Measurements from ENCODE around the gene DNAJC22. TPM values are rescaled to one million over a fixed set of nuclear protein-coding genes. Genes with fewer than 3 reads are reported as not detected.
"Not testable (repeated sequence)": the region's sequence is repeated elsewhere in the genome, so short reads cannot be mapped to it uniquely, and the experiment has no call there.

Gene DNAJC22
- total and polyA plus RNA-seq, 4 donors = 0.24 to 1.7 (median 0.89) TPM

GRCh38 chr12:49370539-49370938 lies 23.9 kb downstream of the DNAJC22 start:
- 92 to 99% methylated on average over 6 of the region's 6 CpGs for WGBS, 2 donors
- Histone ChIP-seq H3K4me3 (no peak overlapping the region), H3K9me3 (ENCODE audit: control insufficient read depth in 4 of 4, insufficient read depth in 3 of 4, low read length in 3 of 4) (no peaks in the 10 kb centered on the region), H3K9ac (ENCODE audit: insufficient read depth in 1 of 2, low read length in 2 of 2) (no peak overlapping the region), H3K36me3 (ENCODE audit: control insufficient read depth in 4 of 4, insufficient read depth in 4 of 4, low read length in 4 of 4) (peaks cover 0 to 5% (median 2%) of the 10 kb centered on the region in 4 donors), H3K27me3 (ENCODE audit: control insufficient read depth in 3 of 3, insufficient read depth in 3 of 3, low read length in 2 of 3) (no peaks in the 10 kb centered on the region), H3K27ac (ENCODE audit: low read depth in 1 of 2, low read length in 1 of 2) (no peak overlapping the region), H3K4me1 (ENCODE audit: control insufficient read depth in 5 of 5, insufficient read depth in 5 of 5, low read length in 5 of 5) (peaks cover 0 to 19% (median 5%) of the 10 kb centered on the region in 5 donors)
- no peak for TF ChIP-seq CTCF (IDR thresholded peaks at IDR 0.05; ENCODE audit: control extremely low read depth, extremely low read depth)
- no peak for ATAC-seq (ENCODE audit: insufficient read depth, low FRiP score)
- no peak for DNase-seq

DNA sequence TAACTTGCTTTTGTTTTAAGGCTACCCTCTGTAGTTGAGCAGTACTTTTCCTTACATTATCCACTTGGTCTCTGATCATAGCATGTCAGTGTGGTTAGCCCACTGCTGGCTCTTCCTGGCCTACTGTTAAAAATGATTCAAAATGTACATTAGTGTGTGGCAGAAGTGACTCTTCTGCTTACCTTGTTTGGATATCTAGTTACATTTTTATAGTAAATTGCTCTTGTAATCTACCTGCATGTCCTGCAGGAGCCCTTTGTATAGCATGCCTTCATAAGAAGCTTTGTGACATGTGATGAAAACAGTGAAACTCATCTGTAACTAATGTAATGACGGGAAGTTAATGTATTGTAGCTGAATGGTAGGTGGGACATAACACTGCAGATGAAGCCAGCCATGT lies 28.7 kb downstream of the DNAJC22 start:
- WGBS, 2 donors = 92 to 96% methylated on average over 1 of the region's 1 CpG

DNA sequence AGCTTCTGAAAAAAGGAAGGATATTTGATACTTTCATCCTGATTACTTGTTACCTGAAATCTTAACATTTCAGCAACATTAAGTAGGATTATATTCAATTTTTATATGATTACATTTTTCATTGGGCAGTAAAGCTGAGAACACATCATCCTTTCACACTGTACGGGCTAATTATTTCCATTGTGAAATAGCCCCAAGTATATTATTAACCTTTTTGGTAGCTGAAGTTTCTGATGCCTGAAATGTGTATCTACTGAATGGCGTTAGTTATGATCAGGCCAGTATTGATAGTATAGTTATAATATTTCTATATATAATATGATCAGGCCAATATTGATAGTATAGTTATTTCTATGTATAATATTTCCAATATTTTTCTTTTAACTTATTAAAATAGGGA lies 30.7 kb downstream of the DNAJC22 start:
- Histone ChIP-seq H3K9ac (ENCODE audit: insufficient read depth in 1 of 2, low read length in 2 of 2) (no peak overlapping the region), H3K27me3 (ENCODE audit: control insufficient read depth in 3 of 3, insufficient read depth in 3 of 3, low read length in 2 of 3) (no peaks in the 10 kb centered on the region), H3K36me3 (ENCODE audit: control insufficient read depth in 4 of 4, insufficient read depth in 4 of 4, low read length in 4 of 4) (peaks cover 0 to 5% (median 2%) of the 10 kb centered on the region in 4 donors), H3K4me3 (no peak overlapping the region), H3K9me3 (ENCODE audit: control insufficient read depth in 4 of 4, insufficient read depth in 3 of 4, low read length in 3 of 4) (no peaks in the 10 kb centered on the region), H3K4me1 (ENCODE audit: control insufficient read depth in 5 of 5, insufficient read depth in 5 of 5, low read length in 5 of 5) (no peaks in the 10 kb centered on the region), H3K27ac (ENCODE audit: low read depth in 1 of 2, low read length in 1 of 2) (no peak overlapping the region)
- WGBS, 2 donors = 78 to 84% methylated on average over 2 of the region's 2 CpGs
- no peak for TF ChIP-seq CTCF (IDR thresholded peaks at IDR 0.05; ENCODE audit: control extremely low read depth, extremely low read depth)
- ATAC-seq (ENCODE audit: insufficient read depth, low FRiP score) (no peak), DNase-seq (no peak)

More for the DNA sequence above, 28.7 kb downstream of the DNAJC22 start:
- H3K4me3 ChIP-seq = no peak overlapping the region
- no peaks in the 10 kb centered on the region for H3K27me3 ChIP-seq (ENCODE audit: control insufficient read depth in 3 of 3, insufficient read depth in 3 of 3, low read length in 2 of 3)
- TF ChIP-seq CTCF (IDR thresholded peaks at IDR 0.05; ENCODE audit: control extremely low read depth, extremely low read depth) = no peak
- no peaks in the 10 kb centered on the region for H3K4me1 ChIP-seq (ENCODE audit: control insufficient read depth in 5 of 5, insufficient read depth in 5 of 5, low read length in 5 of 5)
- no peak overlapping the region for H3K9ac ChIP-seq (ENCODE audit: insufficient read depth in 1 of 2, low read length in 2 of 2)
- no peaks in the 10 kb centered on the region for H3K9me3 ChIP-seq (ENCODE audit: control insufficient read depth in 4 of 4, insufficient read depth in 3 of 4, low read length in 3 of 4)
- H3K27ac ChIP-seq (ENCODE audit: low read depth in 1 of 2, low read length in 1 of 2) = no peak overlapping the region
- ATAC-seq (ENCODE audit: insufficient read depth, low FRiP score) (no peak), DNase-seq (no peak)
- H3K36me3 ChIP-seq (ENCODE audit: control insufficient read depth in 4 of 4, insufficient read depth in 4 of 4, low read length in 4 of 4) = peaks cover 0 to 5% (median 2%) of the 10 kb centered on the region in 4 donors

DNA sequence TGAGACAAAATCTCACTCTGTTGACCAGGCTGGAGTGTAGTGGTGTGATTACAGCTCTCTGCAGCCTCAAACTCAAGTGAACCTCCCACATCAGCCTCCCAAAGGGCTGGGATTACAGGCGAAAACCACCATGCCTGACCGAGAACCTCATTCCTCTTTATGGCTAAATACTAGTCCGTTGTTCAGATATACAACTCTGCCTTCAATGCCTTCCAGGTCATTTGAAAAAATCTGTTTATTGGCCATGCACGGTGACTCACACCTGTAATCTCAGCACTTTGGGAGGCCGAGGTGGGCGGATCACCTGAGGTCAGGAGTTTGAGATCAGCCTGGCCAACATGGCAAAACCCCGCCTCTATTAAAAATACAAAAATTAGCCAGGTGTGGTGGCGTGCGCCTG lies 33.5 kb downstream of the DNAJC22 start:
- WGBS, 2 donors = 84 to 98% methylated on average over 9 of the region's 9 CpGs
- not testable (repeated sequence) for H3K27ac ChIP-seq (ENCODE audit: low read depth in 1 of 2, low read length in 1 of 2); DNase-seq; H3K36me3 ChIP-seq (ENCODE audit: control insufficient read depth in 4 of 4, insufficient read depth in 4 of 4, low read length in 4 of 4); H3K9ac ChIP-seq (ENCODE audit: insufficient read depth in 1 of 2, low read length in 2 of 2); ATAC-seq (ENCODE audit: insufficient read depth, low FRiP score); H3K9me3 ChIP-seq (ENCODE audit: control insufficient read depth in 4 of 4, insufficient read depth in 3 of 4, low read length in 3 of 4); H3K4me1 ChIP-seq (ENCODE audit: control insufficient read depth in 5 of 5, insufficient read depth in 5 of 5, low read length in 5 of 5); H3K27me3 ChIP-seq (ENCODE audit: control insufficient read depth in 3 of 3, insufficient read depth in 3 of 3, low read length in 2 of 3); H3K4me3 ChIP-seq
